ENCODE results near the gene RGS6. TPM values are rescaled to one million over a fixed set of nuclear protein-coding genes. Genes with fewer than 3 reads are reported as not detected.

The RGS6 gene
- total RNA-seq, 1 experiment from 2014 or later: not detected

- no peak for TF ChIP-seq CTCF (IDR thresholded peaks at IDR 0.05; ENCODE audit: unreplicated experiment)
- Mint-ChIP-seq H3K36me3 (ENCODE audit: insufficient read depth, unreplicated experiment) (no peaks in the 10 kb centered on the region), H3K27ac (ENCODE audit: low read depth, unreplicated experiment) (no peak overlapping the region), H3K27me3 (ENCODE audit: insufficient read depth, unreplicated experiment) (peaks cover 64% of the 10 kb centered on the region), H3K9me3 (ENCODE audit: unreplicated experiment) (no peaks in the 10 kb centered on the region), H3K4me3 (ENCODE audit: unreplicated experiment) (no peak overlapping the region), H3K4me1 (ENCODE audit: insufficient read depth, unreplicated experiment) (no peaks in the 10 kb centered on the region)
- POLR2A ChIA-PET: no interaction called here
- BruUV-seq (replicated peaks): no TSS peak
- no peak for DNase-seq (ENCODE audit: unreplicated experiment)
- intact Hi-C loops (cut with micrococcal nuclease): no loop called here
- CTCF ChIA-PET: no interaction called here
These were observed 26.4 kb upstream of the RGS6 start for GRCh38 chr14:71905860-71906259.

GRCh38 chr14:71907793-71908515 is 24.3 kb upstream of the RGS6 start:
- POLR2A ChIA-PET: no interaction called here
- no peaks in the 10 kb centered on the region for H3K9me3 Mint-ChIP-seq (ENCODE audit: unreplicated experiment)
- DNase-seq (ENCODE audit: unreplicated experiment): no peak
- no peak overlapping the region for H3K27ac Mint-ChIP-seq (ENCODE audit: low read depth, unreplicated experiment)
- CTCF ChIA-PET: interaction anchor here (0.6 kb wide), 1 partner anchor 384 kb away, joined by 3 read pairs; no protein-coding TSS in a partner anchor
- peaks cover 73% of the 10 kb centered on the region for H3K27me3 Mint-ChIP-seq (ENCODE audit: insufficient read depth, unreplicated experiment)
- no peaks in the 10 kb centered on the region for H3K4me1 Mint-ChIP-seq (ENCODE audit: insufficient read depth, unreplicated experiment)
- no peak for TF ChIP-seq CTCF (IDR thresholded peaks at IDR 0.05; ENCODE audit: unreplicated experiment)
- no peak overlapping the region for H3K4me3 Mint-ChIP-seq (ENCODE audit: unreplicated experiment)
- BruUV-seq (replicated peaks): no TSS peak
- no peaks in the 10 kb centered on the region for H3K36me3 Mint-ChIP-seq (ENCODE audit: insufficient read depth, unreplicated experiment)
- intact Hi-C loops (cut with micrococcal nuclease): no loop called here

- CTCF ChIA-PET: no interaction called here
These were observed 20.6 kb upstream of the RGS6 start for GRCh38 chr14:71911669-71912068.

GRCh38 chr14:71913342-71913741 is 18.9 kb upstream of the RGS6 start:
- DNase-seq (ENCODE audit: unreplicated experiment): no peak
- Mint-ChIP-seq H3K36me3 (ENCODE audit: insufficient read depth, unreplicated experiment) (no peaks in the 10 kb centered on the region), H3K27ac (ENCODE audit: low read depth, unreplicated experiment) (no peak overlapping the region), H3K4me1 (ENCODE audit: insufficient read depth, unreplicated experiment) (no peaks in the 10 kb centered on the region), H3K9me3 (ENCODE audit: unreplicated experiment) (no peaks in the 10 kb centered on the region), H3K27me3 (ENCODE audit: insufficient read depth, unreplicated experiment) (peaks cover 54% of the 10 kb centered on the region), H3K4me3 (ENCODE audit: unreplicated experiment) (no peak overlapping the region)
- CTCF ChIA-PET: no interaction called here
- intact Hi-C loops (cut with micrococcal nuclease): no loop called here
- no TSS peak for BruUV-seq (replicated peaks)
- no peak for TF ChIP-seq CTCF (IDR thresholded peaks at IDR 0.05; ENCODE audit: unreplicated experiment)
- POLR2A ChIA-PET: interaction anchor here (0.8 kb wide), 1 partner anchor 17 kb away, joined by 5 read pairs; no protein-coding TSS in a partner anchor

More at GRCh38 chr14:71911669-71912068, 20.6 kb upstream of the RGS6 start:
- no peak overlapping the region for H3K27ac Mint-ChIP-seq (ENCODE audit: low read depth, unreplicated experiment)
- no peaks in the 10 kb centered on the region for H3K4me1 Mint-ChIP-seq (ENCODE audit: insufficient read depth, unreplicated experiment)
- H3K36me3 Mint-ChIP-seq (ENCODE audit: insufficient read depth, unreplicated experiment): no peaks in the 10 kb centered on the region
- no peak overlapping the region for H3K4me3 Mint-ChIP-seq (ENCODE audit: unreplicated experiment)
- peaks cover 71% of the 10 kb centered on the region for H3K27me3 Mint-ChIP-seq (ENCODE audit: insufficient read depth, unreplicated experiment)
- intact Hi-C loops (cut with micrococcal nuclease): no loop called here
- no peaks in the 10 kb centered on the region for H3K9me3 Mint-ChIP-seq (ENCODE audit: unreplicated experiment)
- no peak for DNase-seq (ENCODE audit: unreplicated experiment)
- TF ChIP-seq CTCF (IDR thresholded peaks at IDR 0.05; ENCODE audit: unreplicated experiment): no peak
- POLR2A ChIA-PET: no interaction called here
- BruUV-seq (replicated peaks): no TSS peak

Data from MCF 10A (cell line).